HG03342 (cell line): ENCODE data around the gene IVD.
A peak's percentile ranks its signal among the peaks of the same experiment; 100 is the strongest.

Experiments
- ATAC-seq: cut with Tn5 transposase; IDR thresholded peaks from one replicate; pipeline ENCODE4 v1.9.1; 2021; ENCODE audit warnings: mild to moderate bottlenecking, moderate library complexity; ENCODE audit not compliant: unreplicated experiment

IVD gene

DNA sequence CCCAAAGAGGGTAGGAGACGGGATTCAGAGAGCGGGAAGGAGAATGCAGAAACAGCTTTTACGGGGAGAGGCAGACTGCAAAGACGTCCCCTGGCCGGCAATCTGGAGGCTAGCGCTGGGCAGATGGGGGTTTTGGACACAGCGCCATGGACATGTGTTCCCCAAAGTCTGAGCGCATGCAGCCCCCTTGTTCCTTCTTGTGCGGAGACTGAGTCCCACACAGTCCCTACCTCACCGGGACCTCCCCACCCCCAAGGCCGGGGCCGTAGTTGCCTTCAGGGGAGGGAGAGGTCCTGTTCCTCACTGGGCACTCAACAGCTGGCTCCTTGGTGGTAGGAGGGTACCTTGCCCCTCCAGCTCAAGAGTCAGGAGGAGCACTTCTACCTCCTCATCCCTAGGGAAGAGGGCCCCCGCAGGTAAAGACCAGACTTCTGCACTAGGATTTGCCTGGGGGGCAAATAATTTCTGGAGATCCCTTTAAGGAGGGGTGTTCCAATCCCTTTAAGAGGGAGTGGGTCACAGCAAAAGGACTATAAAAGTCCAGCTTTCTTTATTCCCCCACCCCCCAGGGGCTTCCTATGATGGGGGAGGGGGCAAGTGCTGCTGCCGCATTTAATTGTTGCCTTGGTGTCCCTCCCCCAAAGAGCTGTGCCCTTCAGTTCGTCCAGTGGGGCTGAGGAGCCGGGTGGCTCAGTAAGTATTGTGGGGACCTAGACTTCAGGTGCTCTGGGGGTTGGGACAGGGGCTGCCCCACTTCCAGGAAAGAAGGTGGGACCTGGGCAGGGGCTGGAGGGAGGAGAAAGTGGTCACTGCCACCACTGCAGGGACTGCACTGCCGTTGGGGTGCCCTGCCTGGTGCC, 31.5 kb downstream of the IVD start:
- no peak for ATAC-seq

DNA sequence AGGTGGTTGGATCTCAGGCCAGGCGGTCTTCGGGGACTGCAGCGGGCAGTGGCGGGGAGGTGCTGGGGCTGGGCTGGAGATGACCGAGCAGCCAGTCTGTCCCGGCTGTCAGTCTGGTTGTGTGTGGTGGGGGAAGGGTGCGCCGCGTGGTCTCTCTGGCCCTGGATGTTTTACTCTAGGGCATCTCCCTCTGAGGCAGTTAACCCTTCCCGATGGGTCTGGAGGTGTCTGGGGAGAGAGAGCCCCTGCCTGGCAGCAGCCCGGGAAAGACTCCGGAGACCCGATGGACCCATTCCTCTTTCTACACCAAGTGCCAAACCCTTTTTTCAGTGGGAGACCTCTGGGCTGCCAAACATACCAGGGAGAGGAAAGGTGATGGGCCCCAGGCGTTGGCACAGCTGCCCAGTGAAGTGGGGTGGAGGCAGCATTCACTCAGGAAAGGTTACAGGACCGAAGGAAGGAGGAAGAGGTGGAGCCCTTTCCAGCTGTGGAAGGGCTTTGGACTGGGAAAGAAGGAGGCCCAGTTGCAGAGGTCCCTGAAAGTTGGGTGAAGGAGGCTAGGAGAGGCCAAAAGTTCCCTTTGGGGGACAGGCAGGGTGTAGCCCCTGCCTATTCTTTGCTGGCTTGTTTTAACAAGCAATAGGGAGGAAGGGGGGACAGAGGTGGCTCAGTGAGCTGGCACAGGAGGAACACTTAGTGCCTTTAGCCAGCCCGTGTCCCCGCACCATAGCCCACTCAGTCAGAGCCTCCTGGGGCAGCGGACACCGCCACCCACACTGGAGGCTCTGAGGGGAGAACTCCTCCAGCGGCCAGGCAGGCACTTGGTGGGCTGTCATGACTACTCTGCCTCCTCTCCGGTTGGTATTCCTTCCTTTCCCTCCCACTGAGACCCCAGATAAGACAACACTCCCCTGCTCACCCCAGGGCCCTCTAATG, 32.4 kb downstream of the IVD start:
- no peak for ATAC-seq

DNA sequence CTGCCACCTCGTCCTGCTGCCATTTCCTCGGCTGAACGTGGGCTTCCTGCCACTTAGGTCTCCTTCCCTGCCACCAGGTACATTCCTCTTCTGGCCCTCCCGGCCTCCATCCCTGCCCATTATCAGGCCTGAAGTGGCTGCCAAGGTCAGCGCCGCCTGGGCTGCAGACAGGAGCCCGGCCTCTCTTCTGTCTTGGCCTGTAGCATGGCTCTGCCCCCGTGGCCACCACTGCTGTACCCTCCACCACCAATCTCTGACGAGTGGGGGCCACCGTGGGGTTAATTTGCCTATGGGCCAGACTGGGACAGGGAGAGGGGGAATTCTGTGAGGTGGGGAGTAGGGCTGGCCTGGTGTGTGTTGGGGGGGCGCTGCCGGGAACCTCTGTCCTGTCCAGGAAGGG, 33.1 kb downstream of the IVD start:
- ATAC-seq: no peak

GRCh38 chr15:40439461-40439959, 33.9 kb downstream of the IVD start:
- no peak for ATAC-seq

- no peak for ATAC-seq
These were observed 34.6 kb downstream of the IVD start for GRCh38 chr15:40439960-40440742.

- ATAC-seq: peak; percentile 87
These were observed 35.4 kb downstream of the IVD start, which contains the start of gene BAHD1 for GRCh38 chr15:40440743-40441564. TSS of gene BAHD1 (plus strand) at chr15:40440953. CDS start at chr15:40458465, 17,512 bp downstream.

GRCh38 chr15:40441565-40442531, 36.3 kb downstream of the IVD start:
- ATAC-seq: peak; percentile 7

DNA sequence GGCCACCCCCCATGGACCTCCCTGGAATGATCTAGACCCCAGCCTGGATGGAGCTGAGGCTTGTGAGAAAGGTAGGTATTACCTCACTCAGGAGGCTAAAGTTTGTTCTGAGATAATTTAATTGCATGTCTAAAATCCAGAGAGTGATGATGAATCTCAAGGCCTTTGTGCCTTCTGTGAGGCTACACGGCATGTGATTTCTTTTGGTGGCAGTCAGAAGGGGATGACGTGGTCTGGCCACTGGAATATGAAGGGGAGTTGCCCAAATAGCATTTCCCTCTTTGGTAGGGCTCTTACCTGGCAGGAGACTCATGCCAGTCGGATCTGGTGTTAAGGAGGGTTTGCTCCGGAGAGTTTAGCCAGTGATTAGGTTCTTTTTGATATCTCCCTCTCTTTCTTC, 37.7 kb downstream of the IVD start:
- no peak for ATAC-seq

DNA sequence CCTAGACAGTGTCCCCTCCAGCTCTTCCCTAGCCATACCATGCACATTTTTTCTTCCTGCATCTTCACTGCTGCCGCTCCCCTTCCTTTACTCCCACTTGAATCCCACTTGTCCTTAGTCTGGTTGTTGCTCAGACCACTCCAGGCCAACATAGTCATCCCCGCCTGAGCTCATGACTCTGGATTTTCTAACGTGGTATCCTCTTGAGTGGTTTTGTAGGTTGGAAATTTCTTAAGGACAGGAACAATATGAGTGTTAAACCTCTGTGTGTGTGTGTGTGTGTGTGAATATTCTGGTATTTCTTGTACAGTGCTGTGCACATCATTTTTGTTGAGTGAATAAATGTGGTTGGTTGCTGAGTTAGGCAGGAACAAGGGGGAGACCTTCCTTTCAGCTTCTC, 38.3 kb downstream of the IVD start:
- no peak for ATAC-seq

GRCh38 chr15:40444736-40445135, 39.1 kb downstream of the IVD start:
- no peak for ATAC-seq

- ATAC-seq: no peak
These were observed 39.9 kb downstream of the IVD start for GRCh38 chr15:40445421-40445922.

- ATAC-seq: no peak
These were observed 40.5 kb downstream of the IVD start for GRCh38 chr15:40446144-40446543.

GRCh38 chr15:40448354-40448753, 42.8 kb downstream of the IVD start:
- ATAC-seq: no peak

DNA sequence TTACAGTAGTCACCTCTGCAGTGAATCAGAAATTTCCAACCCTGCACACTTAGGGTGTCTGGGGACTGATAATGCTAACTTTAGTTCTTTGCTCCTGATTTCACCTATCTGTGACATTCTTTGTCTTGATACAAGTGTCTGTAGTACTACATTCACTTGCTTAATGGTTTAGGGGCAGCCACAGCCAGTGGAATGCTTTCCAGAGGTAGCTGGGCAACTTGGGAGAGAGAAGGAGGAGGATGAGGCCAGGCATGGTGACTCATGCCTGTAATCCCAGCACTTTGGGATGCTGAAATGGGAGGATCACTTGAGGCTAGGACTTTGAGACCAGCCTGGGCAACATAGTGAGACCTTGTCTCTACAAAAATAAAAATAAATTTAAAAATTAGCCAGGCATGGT, 43.7 kb downstream of the IVD start:
- ATAC-seq: no peak

DNA sequence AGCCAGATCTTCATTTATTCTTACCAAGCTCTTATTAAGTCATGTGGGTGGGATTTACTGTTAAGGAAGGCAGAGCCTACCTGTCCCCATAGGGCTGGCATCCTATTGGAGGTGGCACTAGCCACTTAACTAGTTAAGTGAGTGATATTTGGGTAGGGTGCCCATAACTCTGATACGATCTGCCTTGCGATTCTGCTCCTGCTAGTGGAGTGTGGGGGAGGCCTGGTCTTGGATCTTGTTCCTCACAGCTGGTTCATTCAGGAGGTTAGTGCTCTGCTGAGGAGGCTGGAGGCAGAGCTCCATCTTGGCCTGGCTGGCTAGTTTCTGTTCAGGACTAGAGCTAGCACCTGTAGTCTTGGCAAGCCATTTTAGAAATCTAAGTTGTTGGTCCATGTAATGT, 44.5 kb downstream of the IVD start:
- no peak for ATAC-seq

GRCh38 chr15:40451527-40452158, 46.0 kb downstream of the IVD start:
- no peak for ATAC-seq

GRCh38 chr15:40452296-40453090, 46.9 kb downstream of the IVD start:
- ATAC-seq: peak; percentile 48
